ENCODE results near the gene PDSS2. TPM values are rescaled to one million over a fixed set of nuclear protein-coding genes. Genes with fewer than 3 reads are reported as not detected.

PDSS2 gene
- total RNA-seq, 1 experiment from 2014 or later = 17.7 TPM

- Histone ChIP-seq H3K9me3 (ENCODE audit: control insufficient read depth, insufficient read depth, low read depth, low read length) (peaks cover 6% of the 10 kb centered on the region; the same call in 1 of the 2 replicates), H3K4me3 (ENCODE audit: low read depth in 2 of 2, low read length in 2 of 2) (no peak overlapping the region), H3K27me3 (ENCODE audit: control insufficient read depth, insufficient read depth, low read length) (no peaks in the 10 kb centered on the region), H3K36me3 (ENCODE audit: control insufficient read depth, insufficient read depth, low read length) (no peaks in the 10 kb centered on the region), H3K27ac (ENCODE audit: low read length) (no peak overlapping the region), H3K4me1 (ENCODE audit: control insufficient read depth, insufficient read depth, low read length) (peaks cover 4% of the 10 kb centered on the region; the same call in 1 of the 2 replicates)
- DNase-seq (ENCODE audit: low read depth, low spot score) (no peak), ATAC-seq (no peak)
- CTCF ChIA-PET = no interaction called here
- TF ChIP-seq TCF7L2 (IDR thresholded peaks at IDR 0.05; ENCODE audit: low read depth, low read length) = no peak
- TF ChIP-seq CTCF (IDR thresholded peaks at IDR 0.05) = no peak
- no peak for TF ChIP-seq POLR2AphosphoS5 (IDR thresholded peaks at IDR 0.05; ENCODE audit: low read depth, low read length)
- no peak for TF ChIP-seq REST (IDR thresholded peaks at IDR 0.05; ENCODE audit: insufficient read depth in 1 of 2, low read depth in 2 of 2, low read length in 1 of 2)
- no peak for TF ChIP-seq SIN3A (IDR thresholded peaks at IDR 0.05; ENCODE audit: borderline replicate concordance, insufficient read depth, low read depth, low read length)
- intact Hi-C loops (cut with micrococcal nuclease; ENCODE audit: unreplicated experiment) (no loop called here), in situ Hi-C loops (cut with HindIII; ENCODE audit: low pct_unique_long_range_greater_than_20kb, low sequenced_read_pairs) (no loop called here)
- no TSS peak for BruUV-seq (replicated peaks)
- POLR2A ChIA-PET = interaction anchor here (0.6 kb wide), 1 partner anchor 46 kb away, joined by 3 read pairs; no protein-coding TSS in a partner anchor
Observed at GRCh38 chr6:107447663-107448216, 11.6 kb downstream of the PDSS2 start.

- Histone ChIP-seq H3K27ac (ENCODE audit: low read length) (no peak overlapping the region), H3K4me1 (ENCODE audit: control insufficient read depth, insufficient read depth, low read length) (peaks cover 4% of the 10 kb centered on the region; the same call in 1 of the 2 replicates), H3K36me3 (ENCODE audit: control insufficient read depth, insufficient read depth, low read length) (no peaks in the 10 kb centered on the region), H3K27me3 (ENCODE audit: control insufficient read depth, insufficient read depth, low read length) (no peaks in the 10 kb centered on the region), H3K4me3 (ENCODE audit: low read depth in 2 of 2, low read length in 2 of 2) (no peak overlapping the region), H3K9me3 (ENCODE audit: control insufficient read depth, insufficient read depth, low read depth, low read length) (peaks cover 6% of the 10 kb centered on the region; the same call in 1 of the 2 replicates)
- intact Hi-C loops (cut with micrococcal nuclease; ENCODE audit: unreplicated experiment) (no loop called here), in situ Hi-C loops (cut with HindIII; ENCODE audit: low pct_unique_long_range_greater_than_20kb, low sequenced_read_pairs) (no loop called here)
- ChIA-PET CTCF (no interaction called here), POLR2A (interaction anchor here (0.6 kb wide), 1 partner anchor 190 kb away, joined by 7 read pairs; no protein-coding TSS in a partner anchor)
- DNase-seq (ENCODE audit: low read depth, low spot score) (no peak), ATAC-seq (no peak)
- no peak for TF ChIP-seq SIN3A (IDR thresholded peaks at IDR 0.05; ENCODE audit: borderline replicate concordance, insufficient read depth, low read depth, low read length)
- TF ChIP-seq POLR2AphosphoS5 (IDR thresholded peaks at IDR 0.05; ENCODE audit: low read depth, low read length) = no peak
- no peak for TF ChIP-seq CTCF (IDR thresholded peaks at IDR 0.05)
- TF ChIP-seq REST (IDR thresholded peaks at IDR 0.05; ENCODE audit: insufficient read depth in 1 of 2, low read depth in 2 of 2, low read length in 1 of 2) = no peak
- no peak for TF ChIP-seq TCF7L2 (IDR thresholded peaks at IDR 0.05; ENCODE audit: low read depth, low read length)
- no TSS peak for BruUV-seq (replicated peaks)
Observed at GRCh38 chr6:107444277-107444676, 15.1 kb downstream of the PDSS2 start.

Data from Panc1 (cell line).